B cell (primary cell): ENCODE data around the gene USE1. TPM values are rescaled to one million over a fixed set of nuclear protein-coding genes. Genes with fewer than 3 reads are reported as not detected.
"Not testable (repeated sequence)": the region's sequence is repeated elsewhere in the genome, so short reads cannot be mapped to it uniquely, and the experiment has no call there.

Experiments used
- ATAC-seq: fragments of 200-7000 bp; cut with Tn5 transposase; one replicate; pipeline ENCODE4 v1.10.0; 2021; ENCODE audit warnings: low read depth, mild to moderate bottlenecking, moderate number of reproducible peaks, moderate library complexity
- CTCF ChIA-PET: fragments of 350-600 bp; sonication (Branson Sonifier 250); formaldehyde crosslinking; loops from one replicate; lab custom pipeline; 2021; ENCODE audit warnings: antibody characterized with exemption, inconsistent platforms; lab: Charles Lee
- POLR2A ChIA-PET: fragments of 350-600 bp; sonication (Branson Sonifier 250); formaldehyde crosslinking; loops from one replicate; lab custom pipeline; 2021; ENCODE audit warnings: antibody characterized with exemption; lab: Charles Lee
- DNase-seq: peaks from one replicate; pipeline ENCODE4 v3.0.0; 2013
- H2AFZ ChIP-seq: 2 replicates; pipeline ENCODE4 v1.6.1; 2012; ENCODE audit warnings: mild to moderate bottlenecking, low read depth, low read length; ENCODE audit not compliant: insufficient read depth, poor library complexity, severe bottlenecking
- H3K27ac ChIP-seq, 2 donors: 1 replicate in 1 of 2; 2 replicates in 1 of 2; pipeline ENCODE4 v1.5.1; 2012 to 2013; ENCODE audit warnings: low read length in 2 of 2, mild to moderate bottlenecking in 2 of 2, moderate library complexity in 1 of 2
- H3K27me3 ChIP-seq, 4 experiments: fragments of 200-600 bp in 1 of 4; sonication (generic) in 1 of 4; replicated peaks in 1 of 4; 1 replicate in 2 of 4; 2 replicates in 2 of 4; pipeline versions ENCODE4 v1.6.1 to v1.7.0; 2013 to 2016; ENCODE audit warnings: low read length in 3 of 4, mild to moderate bottlenecking in 2 of 4, mixed read lengths in 1 of 4, moderate library complexity in 1 of 4; ENCODE audit not compliant: insufficient read depth in 4 of 4, control insufficient read depth in 3 of 4; ENCODE audit errors: control extremely low read depth in 1 of 4
- H3K36me3 ChIP-seq, 2 experiments: replicated peaks in 1 of 2; 1 replicate in 1 of 2; 2 replicates in 1 of 2; pipeline versions ENCODE4 v1.6.1 to v1.7.1; 2013; ENCODE audit warnings: low read length in 1 of 2; ENCODE audit not compliant: insufficient read depth in 2 of 2, control insufficient read depth in 1 of 2; ENCODE audit errors: control extremely low read depth in 1 of 2, extremely low read depth in 1 of 2
- H3K4me1 ChIP-seq, 2 donors: fragments of 200-600 bp in 1 of 2; sonication (generic) in 1 of 2; 1 replicate in 1 of 2; 2 replicates in 1 of 2; pipeline versions ENCODE4 v1.5.1 to v1.6.1; 2013 to 2017; ENCODE audit warnings: low read length in 2 of 2; ENCODE audit not compliant: control insufficient read depth in 2 of 2, insufficient read depth in 2 of 2
- H3K4me2 ChIP-seq: replicated peaks from 2 replicates; pipeline ENCODE3; 2012; ENCODE audit warnings: mild to moderate bottlenecking, low read depth, low read length; ENCODE audit not compliant: poor library complexity, severe bottlenecking
- H3K4me3 ChIP-seq, 5 experiments: fragments of 200-600 bp in 1 of 5; sonication (generic) in 1 of 5; 1 replicate in 3 of 5; 2 replicates in 2 of 5; pipeline versions ENCODE4 v1.5.1 to v1.7.0; 2011 to 2016; ENCODE audit warnings: low read length in 4 of 5, mild to moderate bottlenecking in 4 of 5, low read depth in 2 of 5, control low read depth in 1 of 5, moderate library complexity in 1 of 5; ENCODE audit not compliant: insufficient read depth in 1 of 5; ENCODE audit errors: control extremely low read depth in 1 of 5, extremely low read depth in 1 of 5
- H3K79me2 ChIP-seq: fragments of 200-600 bp; sonication (generic); one replicate; pipeline ENCODE4 v1.6.0; 2016; ENCODE audit warnings: low read length; ENCODE audit not compliant: control insufficient read depth, insufficient read depth
- H3K9ac ChIP-seq: fragments of 200-600 bp; sonication (generic); 2 replicates; pipeline ENCODE4 v1.6.1; 2017; ENCODE audit warnings: mild to moderate bottlenecking, low read length, moderate library complexity
- H3K9me3 ChIP-seq, 3 donors: one replicate each; pipeline versions ENCODE4 v1.6.1 to v1.7.1; 2013; ENCODE audit warnings: low read length in 2 of 3; ENCODE audit not compliant: control insufficient read depth in 2 of 3, insufficient read depth in 1 of 3; ENCODE audit errors: control extremely low read depth in 1 of 3
- H4K20me1 ChIP-seq: 2 replicates; pipeline ENCODE4 v1.6.0; 2012; ENCODE audit warnings: mild to moderate bottlenecking, low read length; ENCODE audit not compliant: insufficient read depth, control insufficient read depth, poor library complexity, severe bottlenecking
- H3K27ac Mint-ChIP-seq: one replicate; pipeline ENCODE4 v1.8.0; 2021; ENCODE audit warnings: mixed read lengths
- H3K27me3 Mint-ChIP-seq: one replicate; pipeline ENCODE4 v1.8.0; 2021; ENCODE audit warnings: mixed read lengths
- H3K4me1 Mint-ChIP-seq: one replicate; pipeline ENCODE4 v1.8.0; 2021; ENCODE audit warnings: mixed read lengths
- H3K4me3 Mint-ChIP-seq: one replicate; pipeline ENCODE4 v1.8.0; 2021; ENCODE audit warnings: mixed read lengths
- H3K9me3 Mint-ChIP-seq: one replicate; pipeline ENCODE4 v1.8.0; 2022; ENCODE audit warnings: mixed read lengths; ENCODE audit not compliant: insufficient read depth
- EZH2 ChIP-seq: IDR thresholded peaks from 2 replicates; pipeline ENCODE4 v1.6.1; 2012; ENCODE audit warnings: borderline replicate concordance, low read depth, mild to moderate bottlenecking, moderate library complexity, low read length; ENCODE audit not compliant: insufficient read depth, poor library complexity, severe bottlenecking
- WGBS: methylation state at CpG from one replicate; pipeline ENCODE4 v1.1.5; 2013; ENCODE audit warnings: missing lambda C conversion rate; ENCODE audit not compliant: insufficient coverage; 5-methylcytosine and 5-hydroxymethylcytosine counted together
- intact Hi-C: fragments of 100-400 bp; cut with micrococcal nuclease; formaldehyde crosslinking; loops from one replicate; pipeline ENCODE4 v1.10.0; 2022
- polyA plus RNA-seq: library from polyadenylated mRNA; depleted of rRNA; stranded (reverse); fragments of >200 nt; gene quantifications from 2 replicates; pipeline ENCODE4 v1.2.3, GENCODE V29; 2012
- total RNA-seq, 2 donors: library from RNA; stranded (reverse); fragments of 120-200 nt in 1 of 2; gene quantifications; 1 replicate in 1 of 2; 2 replicates in 1 of 2; pipeline versions ENCODE4 v1.2.3 to v1.2.4, GENCODE V29; 2013 to 2022
- TF ChIP-seq, protein P1 (sequence below): fragments of 200-600 bp; IDR thresholded peaks from one replicate; pipeline ENCODE4 v1.8.0; 2022; ENCODE audit warnings: antibody characterized with exemption, mild to moderate bottlenecking

USE1 gene
- total and polyA plus RNA-seq, 2 donors (not counting 1 experiment from before 2014, with no cell fraction given), result 48.3 to 49.5 TPM

DNA sequence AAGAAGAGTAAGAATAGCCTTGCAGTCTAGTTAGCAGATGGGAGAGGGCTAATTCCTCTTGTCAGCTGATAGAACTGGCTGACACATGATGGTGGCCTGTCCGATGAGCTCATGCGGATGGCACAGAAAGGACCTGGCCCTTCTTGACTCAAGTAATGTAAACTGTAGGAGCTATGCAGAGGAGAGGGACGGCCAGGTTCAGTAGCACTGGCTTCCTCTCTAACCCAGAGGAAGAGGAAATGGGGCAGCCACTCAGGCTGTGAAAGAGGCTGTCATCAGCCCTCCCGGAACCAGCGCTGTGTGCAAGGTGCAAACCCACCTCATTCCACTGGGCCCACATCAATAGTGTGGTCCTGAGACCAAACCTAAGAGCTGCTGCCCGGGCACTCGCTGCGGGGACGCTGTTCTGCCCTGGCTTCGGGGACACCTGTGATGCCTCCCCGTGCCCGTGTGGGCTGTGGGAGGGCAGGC, 30.8 kb upstream of the USE1 start:
- Mint-ChIP-seq H3K4me3 (peak overlapping the region; percentile 85), H3K9me3 (no peaks in the 10 kb centered on the region), H3K27ac (peak overlapping the region; percentile 88), H3K4me1 (peaks cover 30% of the 10 kb centered on the region), H3K27me3 (no peaks in the 10 kb centered on the region)
- no peaks in the 10 kb centered on the region for H3K9me3 ChIP-seq
- peaks cover 19 to 25% of the 10 kb centered on the region in 2 donors for H3K4me1 ChIP-seq
- ATAC-seq (peak; percentile 60), DNase-seq (peak; percentile 64)
- H3K27ac ChIP-seq, result peak overlapping the region; percentile 52 to 76
- WGBS, result 49% methylated on average over 10 of the region's 12 CpGs
- no peak for TF ChIP-seq EZH2
- TF ChIP-seq, protein P1, sequence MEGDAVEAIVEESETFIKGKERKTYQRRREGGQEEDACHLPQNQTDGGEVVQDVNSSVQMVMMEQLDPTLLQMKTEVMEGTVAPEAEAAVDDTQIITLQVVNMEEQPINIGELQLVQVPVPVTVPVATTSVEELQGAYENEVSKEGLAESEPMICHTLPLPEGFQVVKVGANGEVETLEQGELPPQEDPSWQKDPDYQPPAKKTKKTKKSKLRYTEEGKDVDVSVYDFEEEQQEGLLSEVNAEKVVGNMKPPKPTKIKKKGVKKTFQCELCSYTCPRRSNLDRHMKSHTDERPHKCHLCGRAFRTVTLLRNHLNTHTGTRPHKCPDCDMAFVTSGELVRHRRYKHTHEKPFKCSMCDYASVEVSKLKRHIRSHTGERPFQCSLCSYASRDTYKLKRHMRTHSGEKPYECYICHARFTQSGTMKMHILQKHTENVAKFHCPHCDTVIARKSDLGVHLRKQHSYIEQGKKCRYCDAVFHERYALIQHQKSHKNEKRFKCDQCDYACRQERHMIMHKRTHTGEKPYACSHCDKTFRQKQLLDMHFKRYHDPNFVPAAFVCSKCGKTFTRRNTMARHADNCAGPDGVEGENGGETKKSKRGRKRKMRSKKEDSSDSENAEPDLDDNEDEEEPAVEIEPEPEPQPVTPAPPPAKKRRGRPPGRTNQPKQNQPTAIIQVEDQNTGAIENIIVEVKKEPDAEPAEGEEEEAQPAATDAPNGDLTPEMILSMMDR, result no peak
- CTCF ChIA-PET, result interaction anchor here (0.7 to 2.4 kb wide), 17 partner anchors 7 to 470 kb away, joined by 3 to 24 read pairs (median 5); partner anchors contain the start of genes HAUS8, MYO9B, OCEL1 and USE1
- intact Hi-C loops, result loop anchor here (1.0 to 5.0 kb wide), 4 partner anchors 47 to 117 kb away; partner anchors contain the start of genes BABAM1, HAUS8 and MYO9B
- H3K79me2 ChIP-seq, result peaks cover 18% of the 10 kb centered on the region
- no peaks in the 10 kb centered on the region for H4K20me1 ChIP-seq
- peaks cover 5 to 48% of the 10 kb centered on the region in 2 experiments for H3K36me3 ChIP-seq
- H2AFZ ChIP-seq, result peak overlapping the region; percentile 62
- H3K4me3 ChIP-seq, result peak overlapping the region in 4 of 5 experiments; percentile 17 to 53 (median 33)
- peak overlapping the region; percentile 51 for H3K9ac ChIP-seq
- POLR2A ChIA-PET, result interaction anchor here (0.7 to 2.0 kb wide), 13 partner anchors 12 to 110 kb away, joined by 3 to 10 read pairs (median 4); partner anchors contain the start of genes ANKLE1, MYO9B, OCEL1 and USE1
- no peaks in the 10 kb centered on the region for H3K27me3 ChIP-seq
- peak overlapping the region; percentile 79 for H3K4me2 ChIP-seq

GRCh38 chr19:17185590-17185989, 29.6 kb upstream of the USE1 start:
- no peak overlapping the region for H3K4me3 Mint-ChIP-seq
- no peaks in the 10 kb centered on the region for H3K9me3 Mint-ChIP-seq
- no peaks in the 10 kb centered on the region for H4K20me1 ChIP-seq
- TF ChIP-seq, protein P1, result no peak
- no peak for TF ChIP-seq EZH2
- no peaks in the 10 kb centered on the region for H3K9me3 ChIP-seq
- intact Hi-C loops, result loop anchor here (2.0 kb wide), 1 partner anchor 111 kb away; the partner anchor contains the start of genes HAUS8 and MYO9B
- WGBS, result 84% methylated on average over 7 of the region's 8 CpGs
- H3K79me2 ChIP-seq, result peaks cover 18% of the 10 kb centered on the region
- H3K27ac ChIP-seq, result no peak overlapping the region
- no peak overlapping the region for H2AFZ ChIP-seq
- H3K27ac Mint-ChIP-seq, result no peak overlapping the region
- H3K36me3 ChIP-seq, result peaks cover 5 to 58% of the 10 kb centered on the region in 2 experiments
- H3K27me3 Mint-ChIP-seq, result no peaks in the 10 kb centered on the region
- H3K27me3 ChIP-seq, result no peaks in the 10 kb centered on the region
- H3K4me1 Mint-ChIP-seq, result peaks cover 29% of the 10 kb centered on the region
- no peak overlapping the region for H3K9ac ChIP-seq
- H3K4me1 ChIP-seq, result peaks cover 19 to 25% of the 10 kb centered on the region in 2 donors
- ATAC-seq (no peak), DNase-seq (no peak)
- ChIA-PET CTCF (interaction anchor here (0.7 to 2.4 kb wide), 2 partner anchors 59 to 110 kb away, joined by 3 to 24 read pairs; partner anchors contain the start of genes HAUS8 and MYO9B), POLR2A (no interaction called here)
- H3K4me3 ChIP-seq, result no peak overlapping the region
- H3K4me2 ChIP-seq, result no peak overlapping the region

GRCh38 chr19:17191736-17192135, 23.4 kb upstream of the USE1 start:
- H3K27ac ChIP-seq, H3K9ac ChIP-seq, H3K4me1 Mint-ChIP-seq, POLR2A ChIA-PET, H3K79me2 ChIP-seq, H3K27me3 ChIP-seq, intact Hi-C loops, ATAC-seq, DNase-seq, H2AFZ ChIP-seq, H4K20me1 ChIP-seq, H3K4me3 ChIP-seq, H3K9me3 ChIP-seq, H3K4me1 ChIP-seq, H3K9me3 Mint-ChIP-seq, H3K27me3 Mint-ChIP-seq, H3K4me2 ChIP-seq, H3K4me3 Mint-ChIP-seq: not testable (repeated sequence)
- peaks cover 5 to 83% of the 10 kb centered on the region in 2 experiments for H3K36me3 ChIP-seq
- CTCF ChIA-PET, result interaction anchor here (0.6 to 0.7 kb wide), 2 partner anchors 8 to 1132 kb away, joined by 3 to 6 read pairs; no protein-coding TSS in a partner anchor
- WGBS, result 71% methylated on average over 1 of the region's 6 CpGs
- H3K27ac Mint-ChIP-seq, result peak overlapping the region; percentile 20
